HS-5 (cell line): ENCODE results near the gene BHLHA9.

ENCODE experiments used
- DNase-seq: peaks from one replicate; pipeline ENCODE4 v3.0.0-alpha.2; 2012; ENCODE audit warnings: low read depth

BHLHA9 gene

DNA sequence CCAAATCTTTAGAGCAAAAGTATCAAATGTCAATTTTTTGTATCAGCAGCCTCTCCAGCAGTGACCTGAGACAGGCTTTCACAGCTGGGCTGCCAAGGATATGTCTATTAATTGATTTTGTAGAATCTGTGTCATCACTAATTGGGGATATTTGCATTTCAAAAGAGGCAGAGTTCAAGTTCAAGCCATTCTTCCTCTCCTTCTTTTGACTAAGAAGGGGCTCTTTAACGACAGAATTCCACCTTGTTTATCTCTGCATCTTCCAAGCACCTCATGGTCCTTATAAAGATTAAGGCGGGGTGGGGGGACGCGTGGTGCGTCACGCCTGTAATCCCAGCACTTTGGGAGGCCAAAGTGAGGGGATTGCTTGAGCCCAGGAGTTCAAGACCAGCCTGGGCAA, 15.2 kb upstream of the BHLHA9 start:
- DNase-seq = no peak

DNA sequence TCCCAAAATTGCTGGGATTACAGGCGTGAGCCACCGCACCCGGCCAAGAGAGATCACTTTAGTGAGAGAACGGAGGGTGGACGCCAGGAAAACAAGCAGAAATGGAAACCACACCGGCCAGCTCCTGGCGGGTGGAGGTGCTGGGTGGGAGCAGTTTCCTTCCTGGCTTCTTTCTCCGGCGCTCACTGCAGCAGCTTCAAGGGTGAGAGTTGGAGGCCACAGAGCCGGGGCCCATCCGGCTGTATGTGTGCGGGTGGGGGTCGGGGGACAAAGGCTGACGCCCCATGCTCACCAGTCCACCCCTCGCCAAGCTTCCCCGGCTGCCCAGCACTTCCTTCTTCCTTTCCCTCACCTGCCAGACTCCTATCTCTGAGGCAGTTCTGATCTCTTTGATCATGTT, 13.5 kb upstream of the BHLHA9 start:
- no peak for DNase-seq

DNA sequence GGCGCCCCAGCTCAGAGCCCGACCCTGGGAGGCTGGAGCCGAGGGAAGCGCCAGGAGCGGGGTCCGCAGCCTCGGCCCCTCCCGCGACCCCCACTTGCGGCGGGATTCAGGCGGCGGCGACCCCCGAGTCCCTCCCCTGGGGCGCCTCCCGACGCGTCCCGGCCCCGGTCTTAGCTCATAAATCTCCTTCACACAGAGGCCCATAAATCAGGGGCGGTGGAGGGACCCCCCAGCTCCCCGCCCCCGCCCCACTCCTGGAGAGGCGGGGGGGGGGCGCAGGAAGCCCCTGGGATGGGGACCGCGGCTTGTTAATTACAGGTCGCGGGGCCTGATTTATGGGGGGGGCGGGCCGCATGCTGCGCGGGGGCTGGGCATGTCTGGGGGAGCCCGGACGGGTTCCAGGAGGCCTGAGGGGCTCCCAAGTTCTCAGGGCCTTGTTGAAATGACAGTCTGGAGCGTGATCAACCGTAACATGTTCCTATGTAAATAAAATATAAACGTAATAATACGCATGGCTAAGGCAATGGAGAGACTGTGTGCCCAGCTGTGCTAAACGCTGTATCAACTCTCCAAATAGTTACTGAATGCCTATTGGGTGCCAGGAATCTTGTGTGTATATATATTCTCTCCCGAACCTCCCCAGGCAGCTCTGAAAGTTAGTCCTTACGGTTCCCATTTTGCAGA, 10.0 kb upstream of the BHLHA9 start:
- DNase-seq = no peak

DNA sequence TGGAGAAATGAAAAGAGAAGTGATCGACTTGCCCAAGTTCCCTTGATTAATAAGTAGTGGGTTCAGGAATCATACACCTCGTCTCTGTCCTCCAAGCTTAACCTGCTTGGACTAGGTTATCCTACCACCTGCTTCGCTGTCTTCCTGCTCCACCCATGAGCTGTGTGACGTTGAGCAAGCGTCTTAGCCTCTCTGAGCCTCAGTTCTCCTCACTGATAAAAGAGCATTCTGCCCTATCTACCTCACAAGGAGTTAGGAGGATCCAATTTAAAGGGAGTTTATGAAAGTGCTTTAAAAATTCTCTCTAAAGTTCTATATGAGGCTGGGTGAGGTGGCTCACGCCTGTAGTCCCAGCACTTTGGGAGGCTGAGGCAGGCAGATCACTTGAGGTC, 9.5 kb upstream of the BHLHA9 start:
- no peak for DNase-seq

DNA sequence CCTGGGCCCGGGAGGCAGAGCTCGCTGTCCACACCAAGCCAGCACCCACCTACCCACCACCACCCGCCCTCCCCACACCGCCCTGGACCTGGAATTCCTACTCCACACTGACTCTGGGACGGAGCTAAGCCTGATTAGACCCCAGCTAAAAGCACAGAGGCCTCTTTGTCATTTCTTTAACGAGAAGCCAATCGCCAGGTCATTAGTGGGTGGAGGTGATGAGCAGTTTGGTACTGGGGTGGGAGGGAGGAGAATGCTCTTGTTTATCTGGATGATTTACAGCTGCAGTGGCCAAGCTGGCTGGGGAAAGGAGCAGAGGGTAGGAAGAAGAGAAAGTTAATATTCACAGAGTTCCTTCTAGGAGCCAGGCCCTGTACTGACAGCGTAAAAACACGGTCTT, 6.0 kb upstream of the BHLHA9 start:
- no peak for DNase-seq

DNA sequence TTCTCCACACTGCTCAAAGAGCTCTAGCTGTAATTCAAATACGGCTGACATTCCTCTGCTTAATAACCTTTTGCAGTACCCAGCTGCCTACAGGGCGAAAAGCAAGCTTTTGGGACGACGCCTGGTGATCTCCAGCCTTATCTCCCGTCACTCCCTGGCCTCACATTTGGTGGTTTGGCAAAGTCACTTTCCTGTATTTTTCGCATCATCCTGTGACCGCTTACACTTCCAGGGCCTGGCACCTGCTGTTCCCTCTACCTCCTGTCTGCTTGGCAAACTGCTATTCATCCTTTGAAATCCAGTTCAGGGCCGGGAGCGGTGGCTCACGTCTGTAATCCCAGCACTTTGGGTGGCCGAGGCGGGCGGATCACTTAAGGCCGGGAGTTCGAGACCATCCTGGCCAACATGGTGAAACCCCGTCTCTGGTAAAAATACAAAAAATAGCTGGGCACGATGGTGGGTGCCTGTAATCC, 2.7 kb upstream of the BHLHA9 start:
- no peak for DNase-seq

DNA sequence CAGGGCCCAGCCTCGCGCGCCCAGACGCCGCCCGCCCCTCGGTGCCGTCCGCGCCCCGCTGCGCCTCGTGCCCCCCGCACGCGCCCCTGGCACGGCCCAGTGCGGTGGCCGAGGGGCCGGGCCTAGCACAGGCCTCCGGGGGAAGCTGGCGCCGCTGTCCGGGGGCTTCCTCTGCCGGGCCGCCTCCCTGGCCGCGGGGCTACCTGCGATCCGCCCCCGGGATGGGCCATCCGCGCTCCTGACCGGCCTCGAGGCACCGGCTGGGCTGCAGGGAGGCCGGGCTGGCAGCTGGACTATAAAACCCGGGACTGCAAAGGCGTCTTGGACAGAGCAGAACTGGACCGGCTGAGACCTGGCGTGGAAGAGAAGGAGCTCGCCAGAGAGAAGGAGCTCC, 783 bp downstream of the BHLHA9 start:
- DNase-seq = no peak

DNA sequence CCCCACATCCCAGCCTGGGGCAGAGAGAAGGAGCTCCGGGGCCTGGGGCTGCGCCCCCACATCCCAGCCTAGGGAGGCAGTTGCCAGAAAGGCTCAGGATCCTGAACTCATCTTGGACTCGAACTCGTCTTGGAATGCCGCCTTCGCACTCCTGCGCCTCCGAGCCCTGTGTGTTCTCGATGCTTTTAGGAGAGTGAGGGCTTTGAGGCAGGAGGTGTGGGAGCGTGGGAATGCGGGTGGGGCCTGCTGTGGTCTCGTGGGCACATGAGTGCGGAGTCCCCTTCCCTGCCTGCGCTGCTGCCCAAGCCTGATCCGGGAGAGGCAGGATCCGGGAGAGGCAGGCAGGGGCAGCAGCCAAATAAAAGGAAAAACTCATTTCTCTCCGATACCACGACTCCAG, 1.2 kb downstream of the BHLHA9 start:
- no peak for DNase-seq

DNA sequence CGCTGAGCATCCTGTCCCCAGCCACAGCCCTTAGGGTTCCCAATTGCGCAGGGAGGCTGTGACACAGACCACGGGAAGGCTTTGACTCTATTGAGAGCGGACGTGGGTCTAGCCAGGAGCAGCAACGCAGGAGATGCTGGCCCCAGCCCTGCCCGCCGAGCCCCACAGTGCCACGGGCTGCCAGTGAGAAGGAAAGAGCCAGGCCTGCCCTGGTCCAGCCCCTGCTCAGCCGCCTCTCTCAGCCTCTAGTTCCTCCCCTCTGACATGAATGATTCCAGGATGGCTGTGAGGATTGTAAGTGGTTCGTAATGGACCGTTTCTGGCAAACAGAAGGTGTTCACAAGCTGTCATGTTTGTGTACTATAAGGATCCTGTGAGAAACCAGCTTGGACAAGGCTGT, 2.5 kb downstream of the BHLHA9 start:
- DNase-seq = no peak

DNA sequence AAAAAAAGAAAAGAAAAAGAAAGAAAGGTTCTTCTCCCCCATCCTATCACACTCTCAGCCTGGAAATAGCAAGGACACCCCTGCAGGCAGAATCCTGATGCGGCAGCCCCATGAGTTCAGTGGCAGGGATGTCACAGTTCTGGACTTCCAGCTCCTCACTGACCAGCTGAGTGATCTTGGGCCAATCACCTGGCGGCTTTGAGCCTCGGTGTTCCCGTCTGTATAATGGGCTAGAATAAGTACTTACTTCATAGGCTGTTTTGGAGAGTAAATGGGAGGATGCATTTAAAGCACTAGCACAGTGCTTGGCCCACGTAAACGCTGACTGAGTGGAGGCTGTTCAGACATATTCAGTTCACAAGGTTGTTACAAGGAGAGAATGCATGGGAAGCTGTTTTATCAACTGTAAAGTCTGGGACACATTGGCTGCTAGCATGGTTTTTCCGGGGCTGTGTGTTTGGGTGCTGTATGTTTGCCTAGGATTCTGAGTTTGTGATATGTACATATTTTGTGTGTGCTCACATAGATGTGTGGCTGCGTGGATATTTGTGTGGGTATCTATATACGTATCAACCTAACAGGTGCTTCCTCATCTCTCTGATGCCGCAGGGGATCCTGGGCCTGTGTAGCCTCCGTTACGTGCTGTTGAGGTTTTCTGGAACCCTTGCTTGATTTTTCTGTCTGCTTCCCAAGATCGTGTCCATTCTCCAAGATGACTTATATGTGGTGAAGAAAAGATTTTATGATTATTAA, 3.4 kb downstream of the BHLHA9 start:
- DNase-seq = no peak

DNA sequence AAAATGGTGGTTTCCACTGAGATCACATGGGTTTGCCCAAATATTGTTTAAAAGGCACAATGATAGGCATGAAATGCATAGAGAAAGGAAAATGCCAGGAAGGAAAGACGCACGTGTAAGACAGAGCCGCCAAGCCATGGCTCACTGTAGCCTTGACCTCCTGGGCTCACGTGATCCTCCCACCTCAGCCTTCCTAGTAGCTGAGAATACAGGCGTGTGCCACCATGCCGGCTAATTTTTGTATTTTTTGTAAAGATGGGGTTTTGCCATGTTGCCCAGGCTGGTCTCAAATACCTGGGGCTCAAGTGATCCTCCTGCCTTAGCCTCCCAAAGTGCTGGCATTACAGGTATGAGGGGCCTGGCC, 4.0 kb downstream of the BHLHA9 start:
- no peak for DNase-seq

DNA sequence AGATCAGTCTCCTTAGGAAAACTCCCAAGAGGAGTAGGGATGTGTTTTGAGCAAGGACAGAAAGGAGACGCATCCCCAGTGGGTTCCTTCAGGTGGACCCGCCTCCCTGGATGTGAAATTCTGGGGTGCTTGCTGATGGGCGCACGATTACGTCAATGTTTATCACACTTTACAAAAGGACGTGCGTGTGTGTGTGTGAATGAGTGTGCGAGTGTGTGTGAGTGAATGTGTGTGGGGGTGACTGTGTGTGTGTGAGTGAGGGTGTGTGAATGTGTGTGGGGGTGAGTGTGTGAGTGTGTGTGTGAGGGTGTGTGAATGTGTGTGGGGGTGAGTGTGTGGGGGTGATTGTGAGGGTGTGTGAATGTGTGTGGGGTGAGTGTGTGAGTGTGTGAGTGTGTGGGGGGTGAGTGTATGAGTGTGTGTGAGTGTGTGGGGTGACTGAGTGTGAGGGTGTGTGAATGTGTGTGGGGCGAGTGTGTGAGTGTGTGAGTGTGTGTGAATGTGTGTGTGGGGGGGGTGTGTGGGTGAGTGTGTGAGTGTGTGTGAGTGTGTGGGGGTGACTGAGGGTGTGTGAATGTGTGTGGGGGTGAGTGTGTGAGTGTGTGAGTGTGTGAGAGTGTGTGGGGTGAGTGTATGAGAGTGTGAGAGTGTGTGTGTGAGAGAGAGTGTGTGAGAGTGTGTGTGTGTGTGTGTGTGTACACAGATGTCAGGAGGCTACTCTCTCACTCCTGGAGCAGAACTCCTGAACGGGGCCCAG, 5.1 kb downstream of the BHLHA9 start:
- DNase-seq = no peak

DNA sequence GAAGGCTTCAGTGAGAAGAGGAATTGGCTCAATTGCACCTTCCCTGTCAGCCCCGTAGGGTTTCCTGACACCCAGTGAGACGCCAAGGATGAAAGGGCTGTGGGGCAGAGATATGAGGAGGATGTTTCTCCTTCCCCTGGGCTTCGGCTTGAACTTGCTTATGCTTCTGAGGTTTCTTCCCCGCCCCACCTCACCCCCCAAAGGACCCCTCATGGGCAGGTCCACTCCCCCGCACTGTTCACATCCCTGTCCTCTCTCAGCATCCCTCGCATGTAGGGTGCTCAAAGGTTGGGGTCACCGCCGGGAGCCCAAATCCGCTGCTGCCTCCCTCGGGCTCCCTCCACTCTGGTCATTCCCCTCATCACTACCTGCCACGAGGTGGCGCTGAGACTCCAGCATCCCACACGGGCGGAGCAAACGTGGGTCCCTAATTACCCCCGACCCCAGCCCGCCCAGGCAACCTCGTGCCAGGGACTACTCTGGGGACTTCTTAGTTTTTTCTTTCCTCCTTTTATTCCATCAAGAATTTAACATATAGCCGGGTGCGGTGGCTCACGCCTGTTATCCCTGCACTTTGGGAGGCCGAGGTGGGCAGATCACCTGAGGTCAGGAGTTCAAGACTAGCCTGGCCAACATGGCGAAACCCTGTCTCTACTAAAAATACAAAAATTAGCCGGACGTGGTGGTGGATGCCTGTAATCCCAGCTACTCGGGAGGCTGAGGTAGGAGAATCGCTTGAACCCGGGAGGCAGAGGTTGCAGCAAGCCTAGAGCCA, 5.9 kb downstream of the BHLHA9 start:
- DNase-seq = no peak

DNA sequence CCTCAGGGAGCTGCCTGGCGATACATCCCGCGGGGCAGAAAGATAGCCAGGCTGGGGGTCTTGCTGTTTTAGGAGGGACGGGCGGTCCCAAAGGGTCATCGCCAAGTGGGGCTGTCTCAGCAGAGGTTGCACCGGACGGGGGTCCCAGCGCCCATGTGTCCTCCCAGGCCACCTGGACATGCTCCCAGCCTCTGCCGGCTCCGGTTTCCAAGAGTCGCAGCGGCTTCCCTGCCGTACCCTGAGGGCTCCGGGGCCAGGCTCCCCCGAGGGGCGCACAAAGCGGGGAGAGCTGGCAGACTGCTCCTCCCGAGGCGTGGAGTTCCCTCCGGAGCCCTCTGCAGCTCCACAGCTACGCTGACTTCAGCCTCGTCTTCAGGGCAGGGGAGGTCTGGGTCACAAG, 10.4 kb downstream of the BHLHA9 start:
- DNase-seq = no peak

DNA sequence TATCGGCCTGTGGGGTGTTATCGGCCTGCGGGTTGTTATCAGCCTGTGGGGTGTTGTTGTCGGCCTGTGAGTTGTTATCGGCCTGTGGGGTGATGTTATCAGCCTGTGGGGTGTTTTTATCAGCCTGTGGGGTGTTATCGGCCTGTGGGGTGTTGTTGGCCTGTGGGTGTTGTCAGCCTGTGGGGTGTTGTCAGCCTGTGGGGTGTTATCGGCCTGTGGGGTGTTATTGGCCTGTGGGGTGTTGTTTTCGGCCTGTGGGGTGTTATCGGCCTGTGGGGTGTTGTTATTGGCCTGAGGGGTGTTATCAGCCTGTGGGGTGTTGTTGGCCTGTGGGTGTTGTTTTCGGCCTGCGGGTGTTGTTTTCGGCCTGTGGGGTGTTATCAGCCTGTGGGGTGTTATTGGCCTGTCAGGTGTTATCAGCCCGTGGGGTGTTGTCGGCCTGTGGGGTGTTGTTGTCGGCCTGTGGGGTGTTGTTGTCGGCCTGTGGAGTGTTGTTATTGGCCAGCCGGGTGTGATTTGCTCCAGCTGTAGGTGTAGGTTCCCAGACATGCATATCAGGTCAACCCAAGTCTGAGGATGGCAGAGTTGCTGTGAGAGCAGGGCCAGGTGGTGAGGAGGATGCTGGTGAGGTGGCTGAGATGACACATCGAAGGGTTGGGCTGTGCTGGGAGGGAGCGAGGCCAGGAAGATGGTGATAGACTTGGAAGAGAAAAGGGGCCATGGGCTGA, 16.3 kb downstream of the BHLHA9 start:
- DNase-seq = no peak

DNA sequence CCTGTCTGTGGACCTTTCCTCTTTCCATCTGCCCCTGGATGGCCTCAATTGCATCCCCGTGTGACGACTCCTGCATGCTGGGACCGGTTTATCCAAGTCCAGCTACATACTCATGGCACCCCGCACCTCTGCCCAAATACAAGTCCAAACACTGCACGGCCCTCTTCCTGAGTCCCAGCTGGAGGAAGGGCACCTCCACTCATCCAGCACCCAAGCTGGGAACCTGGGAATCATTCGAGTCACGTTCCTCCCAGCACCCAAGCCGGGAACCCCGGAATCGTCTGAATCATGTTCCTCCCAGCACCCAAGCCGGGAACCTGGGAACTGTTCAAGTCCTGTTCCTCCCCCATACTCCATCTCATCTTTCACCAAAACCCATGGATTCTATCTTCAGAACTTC, 19.5 kb downstream of the BHLHA9 start:
- no peak for DNase-seq

DNA sequence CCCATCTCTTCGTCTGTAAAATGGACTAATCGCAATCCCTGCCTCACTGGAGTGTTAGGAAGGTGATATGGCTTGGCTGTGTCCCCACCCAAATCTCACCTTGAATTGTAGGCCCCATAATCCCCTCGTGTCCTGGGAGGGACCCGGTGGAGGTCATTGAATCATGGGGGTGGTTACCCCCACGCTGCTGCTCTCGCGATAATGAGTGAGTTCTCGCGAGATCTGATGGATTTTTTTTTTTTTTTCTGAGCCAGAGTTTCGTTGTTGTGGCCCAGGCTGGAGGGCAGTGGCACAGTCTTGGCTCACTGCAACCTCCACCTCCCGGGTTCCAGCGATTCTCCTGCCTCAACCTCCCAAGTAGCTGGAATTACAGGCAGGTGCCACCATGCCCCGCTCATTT, 20.4 kb downstream of the BHLHA9 start:
- DNase-seq = no peak

DNA sequence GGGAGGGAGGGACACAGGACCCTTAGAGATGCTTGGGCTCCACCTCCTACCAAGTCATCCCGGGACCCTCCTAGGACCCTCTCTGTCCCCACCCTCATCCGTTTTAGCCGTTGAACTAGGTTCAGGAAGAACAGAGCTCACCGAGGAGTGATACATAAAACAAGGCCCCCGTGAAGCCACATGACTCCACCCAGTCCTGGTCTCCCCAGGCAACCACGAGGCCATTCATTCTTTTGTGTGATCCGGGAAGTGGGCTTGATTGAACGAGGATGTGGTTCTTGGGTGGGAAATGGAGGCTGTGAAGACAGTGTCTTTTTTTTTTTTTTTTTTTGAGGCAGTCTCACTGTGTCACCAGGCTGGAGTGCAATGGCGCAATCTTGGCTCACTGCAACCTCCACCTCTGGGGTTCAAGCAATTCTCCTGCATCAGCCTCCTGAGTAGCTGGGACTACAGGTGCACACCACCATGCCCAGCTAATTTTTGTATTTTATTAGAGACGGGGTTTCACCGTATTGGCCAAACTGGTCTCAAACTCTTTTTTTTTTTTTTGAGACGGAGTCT, 24.0 kb downstream of the BHLHA9 start:
- no peak for DNase-seq

DNA sequence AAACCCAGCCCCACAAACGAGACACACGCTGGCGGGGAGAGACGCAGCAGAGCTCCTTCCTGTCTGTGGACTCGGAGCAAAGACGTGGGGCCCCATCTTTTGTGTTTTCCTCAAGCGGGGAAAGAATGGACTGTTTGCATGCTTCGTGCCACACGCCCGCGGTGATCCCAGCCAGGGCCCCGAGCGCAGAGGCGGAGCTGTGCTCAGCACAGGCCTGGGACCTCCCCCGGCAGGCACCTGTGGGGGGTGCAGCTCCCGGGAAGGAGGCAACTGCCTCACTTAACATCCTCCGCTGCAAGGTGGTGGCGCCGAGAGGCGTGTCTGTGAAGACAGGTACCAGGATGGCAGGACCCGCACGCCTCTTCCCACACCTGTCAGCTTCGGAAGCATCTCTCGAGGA, 28.4 kb downstream of the BHLHA9 start:
- no peak for DNase-seq

DNA sequence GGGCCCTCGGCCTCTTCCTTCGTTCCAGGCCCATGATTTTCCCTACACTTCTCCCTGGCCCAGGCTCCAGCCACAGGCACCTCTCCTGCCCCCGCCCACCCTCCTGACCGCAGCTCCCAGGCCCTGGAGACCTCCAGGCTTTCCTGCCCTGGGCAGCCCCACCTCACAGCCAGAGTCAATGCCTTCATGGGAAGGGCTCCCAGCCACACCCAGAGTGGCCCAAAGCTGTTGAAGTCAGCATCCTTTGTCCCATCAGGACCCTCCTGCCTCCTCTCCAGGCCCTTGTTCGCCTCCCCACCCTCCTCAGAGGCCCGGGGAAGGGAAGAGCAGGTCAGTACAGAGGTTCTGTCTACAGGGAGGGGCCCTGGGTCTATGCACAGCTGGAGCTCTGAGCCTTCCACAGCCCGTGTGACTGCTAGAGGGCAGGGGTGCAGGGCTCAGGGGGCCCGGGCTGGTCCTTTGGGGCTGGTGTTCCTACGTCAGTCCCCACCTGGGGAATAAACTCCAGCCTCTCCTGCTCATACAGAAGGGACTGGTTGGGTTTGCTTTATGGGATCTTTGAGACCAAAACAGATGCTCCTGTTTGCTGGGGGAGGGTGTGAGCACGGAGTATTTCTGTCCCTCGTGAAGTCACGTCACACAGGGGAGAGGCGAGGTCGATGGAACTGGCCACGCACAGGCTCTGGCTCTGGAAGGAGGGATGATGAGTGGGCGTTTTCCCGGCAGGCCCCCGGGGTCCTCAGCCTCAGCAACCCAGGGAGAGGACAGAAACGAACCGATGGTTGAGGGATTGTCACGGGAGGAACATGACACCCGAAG, 29.5 kb downstream of the BHLHA9 start:
- no peak for DNase-seq
